ENCODE data around the gene PTPRN2.
"Not testable (repeated sequence)": the region's sequence is repeated elsewhere in the genome, so short reads cannot be mapped to it uniquely, and the experiment has no call there.

PTPRN2 gene

GRCh38 chr7:157848508-157849340, 738.9 kb downstream of the PTPRN2 start:
- no peak for TF ChIP-seq CTCF (IDR thresholded peaks at IDR 0.05; ENCODE audit: extremely low read depth, insufficient read depth, missing control alignments)
- in situ Hi-C loops (cut with MboI; ENCODE audit: low pct_unique_long_range_greater_than_20kb, low sequenced_read_pairs, unreplicated experiment): no loop called here
- no peak for DNase-seq (ENCODE audit: low spot score)

- in situ Hi-C loops (cut with MboI; ENCODE audit: low pct_unique_long_range_greater_than_20kb, low sequenced_read_pairs, unreplicated experiment); DNase-seq (ENCODE audit: low spot score): not testable (repeated sequence)
Measured at GRCh38 chr7:157847756-157848487, 739.7 kb downstream of the PTPRN2 start.

GRCh38 chr7:157846746-157847145, 740.9 kb downstream of the PTPRN2 start:
- DNase-seq (ENCODE audit: low spot score); in situ Hi-C loops (cut with MboI; ENCODE audit: low pct_unique_long_range_greater_than_20kb, low sequenced_read_pairs, unreplicated experiment): not testable (repeated sequence)

- in situ Hi-C loops (cut with MboI; ENCODE audit: low pct_unique_long_range_greater_than_20kb, low sequenced_read_pairs, unreplicated experiment): no loop called here
- DNase-seq (ENCODE audit: low spot score): no peak
- no peak for TF ChIP-seq CTCF (IDR thresholded peaks at IDR 0.05; ENCODE audit: extremely low read depth, insufficient read depth, missing control alignments)
Measured at GRCh38 chr7:157846271-157846670, 741.4 kb downstream of the PTPRN2 start.

- TF ChIP-seq CTCF (IDR thresholded peaks at IDR 0.05; ENCODE audit: extremely low read depth, insufficient read depth, missing control alignments): no peak
- no peak for DNase-seq (ENCODE audit: low spot score)
- in situ Hi-C loops (cut with MboI; ENCODE audit: low pct_unique_long_range_greater_than_20kb, low sequenced_read_pairs, unreplicated experiment): no loop called here
Measured at GRCh38 chr7:157845203-157845835, 742.3 kb downstream of the PTPRN2 start.

GRCh38 chr7:157844611-157845010, 743.0 kb downstream of the PTPRN2 start:
- no peak for DNase-seq (ENCODE audit: low spot score)
- TF ChIP-seq CTCF (IDR thresholded peaks at IDR 0.05; ENCODE audit: extremely low read depth, insufficient read depth, missing control alignments): no peak
- in situ Hi-C loops (cut with MboI; ENCODE audit: low pct_unique_long_range_greater_than_20kb, low sequenced_read_pairs, unreplicated experiment): no loop called here

GRCh38 chr7:157844141-157844540, 743.5 kb downstream of the PTPRN2 start:
- in situ Hi-C loops (cut with MboI; ENCODE audit: low pct_unique_long_range_greater_than_20kb, low sequenced_read_pairs, unreplicated experiment): no loop called here
- TF ChIP-seq CTCF (IDR thresholded peaks at IDR 0.05; ENCODE audit: extremely low read depth, insufficient read depth, missing control alignments): no peak
- no peak for DNase-seq (ENCODE audit: low spot score)
